ENCODE data around the gene ORM1.
"Not testable (repeated sequence)": the region's sequence is repeated elsewhere in the genome, so short reads cannot be mapped to it uniquely, and the experiment has no call there.

ORM1 gene

DNA sequence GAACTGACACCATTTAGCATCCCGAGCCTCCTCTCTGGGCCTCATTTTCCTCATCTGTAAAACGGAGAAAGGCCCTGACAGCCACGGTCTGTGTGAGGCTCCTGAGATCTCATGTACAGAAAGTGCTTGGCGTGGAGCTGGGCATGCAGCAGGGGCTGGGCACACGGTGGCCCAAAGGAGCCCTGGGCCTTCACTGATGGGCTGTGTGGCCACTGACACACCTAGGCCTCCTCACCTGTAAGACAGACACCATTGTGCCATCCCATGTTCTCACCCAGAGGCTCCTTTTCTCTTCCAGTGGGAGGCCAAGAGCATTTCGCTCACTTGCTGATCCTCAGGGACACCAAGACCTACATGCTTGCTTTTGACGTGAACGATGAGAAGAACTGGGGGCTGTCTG is 1.6 kb downstream of the ORM1 start:
- TF ChIP-seq POLR2A (IDR thresholded peaks at IDR 0.05; ENCODE audit: low read depth, low read length) (no peak), POLR2AphosphoS5 (IDR thresholded peaks at IDR 0.05; ENCODE audit: low read depth, low read length) (no peak), TAF1 (IDR thresholded peaks at IDR 0.05; ENCODE audit: borderline replicate concordance, low read depth, low read length) (no peak)
- no peak for FAIRE-seq
- DNase-seq (ENCODE audit: insufficient read length): no peak

DNA sequence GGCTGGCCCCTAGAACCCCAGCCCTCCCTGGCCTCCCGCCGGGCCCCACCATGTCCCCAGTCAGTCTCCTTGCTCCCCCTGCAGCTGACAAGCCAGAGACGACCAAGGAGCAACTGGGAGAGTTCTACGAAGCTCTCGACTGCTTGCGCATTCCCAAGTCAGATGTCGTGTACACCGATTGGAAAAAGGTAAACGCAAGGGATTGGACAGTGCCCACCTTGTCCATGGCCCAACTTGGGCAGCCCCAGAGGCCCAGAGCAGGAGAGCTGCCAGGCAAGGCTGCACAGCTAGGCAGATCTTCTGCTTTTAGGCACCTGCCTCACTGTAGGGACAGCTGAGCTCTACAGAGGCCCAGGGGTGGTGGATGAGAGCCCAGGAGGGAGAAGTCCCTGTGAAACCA is 2.1 kb downstream of the ORM1 start:
- not testable (repeated sequence) for FAIRE-seq

DNA sequence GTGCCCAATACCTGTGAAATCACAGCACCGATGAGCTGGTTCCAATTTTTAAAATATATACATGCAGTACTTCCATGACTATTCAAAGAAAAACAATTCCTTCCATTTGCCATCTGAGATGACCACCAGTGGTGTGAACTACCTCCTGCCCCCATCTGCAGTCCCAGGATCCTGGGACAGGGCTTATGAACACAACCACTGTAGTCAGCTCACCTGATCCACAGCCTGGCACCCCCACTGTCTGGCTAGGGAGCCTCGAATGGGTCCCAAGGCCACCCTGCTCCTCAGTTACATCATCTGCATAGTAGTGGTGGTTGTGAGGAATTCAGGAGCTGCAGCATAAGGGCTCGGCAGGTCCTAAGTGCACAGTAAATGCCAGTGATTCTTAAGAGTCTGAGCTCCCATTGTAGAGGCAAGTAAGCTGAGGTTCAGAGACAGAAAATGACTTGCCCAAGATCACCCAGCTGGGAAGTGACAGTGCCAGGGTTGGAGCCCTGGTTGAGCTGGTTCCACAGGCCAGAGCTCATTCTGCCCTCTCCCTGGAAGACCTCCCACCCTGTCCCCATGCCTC is 2.9 kb downstream of the ORM1 start:
- FAIRE-seq: peak; percentile 17
- not testable (repeated sequence) for DNase-seq (ENCODE audit: insufficient read length)

More for the DNA sequence above, 2.1 kb downstream of the ORM1 start:
- not testable (repeated sequence) for DNase-seq (ENCODE audit: insufficient read length)

DNA sequence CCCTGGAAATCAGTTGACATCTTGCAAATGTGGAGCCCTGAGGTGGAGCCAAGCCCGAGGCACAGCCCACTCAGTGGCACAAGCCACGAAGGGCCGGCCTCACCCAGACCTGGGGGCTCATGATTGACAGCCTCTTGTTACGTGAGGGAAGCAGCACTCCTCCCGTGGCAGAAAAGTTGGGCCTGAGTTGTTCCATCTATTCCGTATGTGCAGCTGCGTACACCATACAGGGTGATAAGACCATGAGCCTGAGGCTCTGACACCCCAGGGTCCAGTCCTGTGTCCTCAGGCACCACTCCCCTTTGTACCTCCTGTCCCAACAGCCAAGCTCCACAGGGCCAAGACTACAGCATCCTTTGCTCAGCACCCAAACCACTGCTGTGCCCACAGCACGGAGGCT is 4.9 kb downstream of the ORM1 start:
- FAIRE-seq (no peak), DNase-seq (ENCODE audit: insufficient read length) (no peak)
- TF ChIP-seq POLR2AphosphoS5 (IDR thresholded peaks at IDR 0.05; ENCODE audit: low read depth, low read length) (no peak), TAF1 (IDR thresholded peaks at IDR 0.05; ENCODE audit: borderline replicate concordance, low read depth, low read length) (no peak), POLR2A (IDR thresholded peaks at IDR 0.05; ENCODE audit: low read depth, low read length) (no peak)

DNA sequence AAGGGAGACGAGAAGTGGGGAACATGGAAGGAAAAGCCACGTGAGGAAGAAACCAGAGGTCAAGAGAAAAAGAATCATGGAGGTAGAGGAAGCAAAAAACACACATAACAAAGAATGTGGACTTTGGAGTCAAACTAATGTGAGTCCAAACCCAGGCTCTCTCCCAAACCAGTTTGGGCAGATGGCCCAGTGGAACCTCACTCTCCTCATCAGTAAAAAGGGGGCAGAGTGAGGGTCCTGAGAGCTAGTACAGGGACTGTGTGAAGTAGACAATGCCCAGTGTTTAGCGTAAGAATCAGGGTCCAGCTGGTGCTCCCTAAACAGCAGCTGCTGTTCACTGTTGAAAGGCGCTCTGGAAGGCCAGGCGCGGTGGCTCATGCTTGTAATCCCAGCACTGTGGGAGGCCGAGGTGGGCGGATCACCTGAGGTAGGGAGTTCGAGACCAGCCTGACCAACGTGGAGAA is 5.5 kb downstream of the ORM1 start:
- FAIRE-seq; DNase-seq (ENCODE audit: insufficient read length): not testable (repeated sequence)

DNA sequence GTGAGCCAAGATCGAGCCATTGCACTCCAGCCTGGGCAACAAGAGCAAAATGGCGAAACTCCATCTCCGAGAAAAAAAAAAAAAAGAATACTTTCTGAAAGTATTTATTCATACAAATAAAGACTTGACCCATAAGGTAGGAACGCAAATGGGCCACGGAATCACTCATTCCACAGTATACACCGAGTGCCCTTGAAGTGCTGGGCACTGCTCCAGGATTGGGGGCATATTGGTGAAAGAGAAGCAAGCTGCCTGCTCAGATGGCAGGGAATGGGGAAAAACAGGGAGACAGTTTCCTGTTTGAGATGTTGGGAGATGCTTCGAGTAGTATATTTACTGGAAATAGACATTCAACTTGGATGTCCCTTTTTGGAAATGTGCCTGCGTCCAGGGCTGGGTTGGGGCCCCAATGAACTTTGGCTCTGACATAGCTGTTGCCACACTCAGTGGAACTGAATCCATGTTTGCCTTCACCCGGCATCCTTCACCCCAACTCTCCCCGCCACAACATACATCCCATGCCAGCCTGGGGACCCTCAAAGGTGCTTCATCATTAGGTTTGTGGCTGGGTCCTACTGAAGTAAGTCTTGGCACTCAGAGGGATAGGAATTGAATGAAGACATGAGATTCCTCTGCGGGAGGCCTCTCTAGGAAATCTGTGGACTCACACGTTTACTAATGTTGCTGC is 6.2 kb downstream of the ORM1 start:
- DNase-seq (ENCODE audit: insufficient read length); FAIRE-seq: not testable (repeated sequence)

DNA sequence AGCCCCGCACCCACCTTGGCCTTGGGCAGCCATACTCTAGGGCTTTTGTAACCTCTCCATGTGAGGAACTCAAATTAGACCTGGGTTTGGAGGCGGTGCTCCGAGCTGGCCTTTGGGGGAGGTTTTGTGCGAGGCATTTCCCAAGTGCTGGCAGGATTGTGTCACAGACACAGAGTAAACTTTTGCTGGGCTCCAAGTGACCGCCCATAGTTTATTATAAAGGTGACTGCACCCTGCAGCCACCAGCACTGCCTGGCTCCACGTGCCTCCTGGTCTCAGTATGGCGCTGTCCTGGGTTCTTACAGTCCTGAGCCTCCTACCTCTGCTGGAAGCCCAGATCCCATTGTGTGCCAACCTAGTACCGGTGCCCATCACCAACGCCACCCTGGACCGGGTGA is 6.7 kb downstream of the ORM1 start, which contains the start of gene ORM2:
Gene ORM2 (plus strand): TSS at position 245 of the 398 bp plus-strand sequence. CDS start 36 bp downstream, at position 281.
- not testable (repeated sequence) for FAIRE-seq; DNase-seq (ENCODE audit: insufficient read length)

DNA sequence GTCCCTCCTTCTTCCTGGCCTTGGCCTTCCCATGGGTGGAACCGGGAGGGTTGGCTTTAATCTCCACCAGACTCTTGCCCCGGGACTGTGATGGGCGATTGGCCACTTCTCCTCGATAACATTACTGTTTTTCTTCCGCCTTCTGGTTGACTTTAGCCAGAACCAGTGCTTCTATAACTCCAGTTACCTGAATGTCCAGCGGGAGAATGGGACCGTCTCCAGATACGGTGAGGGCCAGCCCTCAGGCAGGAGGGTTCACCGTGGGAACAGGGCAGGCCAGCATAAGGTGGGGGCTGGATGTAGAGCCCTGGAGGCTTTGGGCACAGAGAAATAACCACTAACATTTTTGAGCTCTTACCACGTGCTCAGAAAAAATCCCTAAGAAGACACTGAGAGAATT is 7.7 kb downstream of the ORM1 start:
- DNase-seq (ENCODE audit: insufficient read length): no peak
- no peak for FAIRE-seq
- no peak for TF ChIP-seq POLR2A (IDR thresholded peaks at IDR 0.05; ENCODE audit: low read depth, low read length)
- no peak for TF ChIP-seq TAF1 (IDR thresholded peaks at IDR 0.05; ENCODE audit: borderline replicate concordance, low read depth, low read length)
- no peak for TF ChIP-seq POLR2AphosphoS5 (IDR thresholded peaks at IDR 0.05; ENCODE audit: low read depth, low read length)

DNA sequence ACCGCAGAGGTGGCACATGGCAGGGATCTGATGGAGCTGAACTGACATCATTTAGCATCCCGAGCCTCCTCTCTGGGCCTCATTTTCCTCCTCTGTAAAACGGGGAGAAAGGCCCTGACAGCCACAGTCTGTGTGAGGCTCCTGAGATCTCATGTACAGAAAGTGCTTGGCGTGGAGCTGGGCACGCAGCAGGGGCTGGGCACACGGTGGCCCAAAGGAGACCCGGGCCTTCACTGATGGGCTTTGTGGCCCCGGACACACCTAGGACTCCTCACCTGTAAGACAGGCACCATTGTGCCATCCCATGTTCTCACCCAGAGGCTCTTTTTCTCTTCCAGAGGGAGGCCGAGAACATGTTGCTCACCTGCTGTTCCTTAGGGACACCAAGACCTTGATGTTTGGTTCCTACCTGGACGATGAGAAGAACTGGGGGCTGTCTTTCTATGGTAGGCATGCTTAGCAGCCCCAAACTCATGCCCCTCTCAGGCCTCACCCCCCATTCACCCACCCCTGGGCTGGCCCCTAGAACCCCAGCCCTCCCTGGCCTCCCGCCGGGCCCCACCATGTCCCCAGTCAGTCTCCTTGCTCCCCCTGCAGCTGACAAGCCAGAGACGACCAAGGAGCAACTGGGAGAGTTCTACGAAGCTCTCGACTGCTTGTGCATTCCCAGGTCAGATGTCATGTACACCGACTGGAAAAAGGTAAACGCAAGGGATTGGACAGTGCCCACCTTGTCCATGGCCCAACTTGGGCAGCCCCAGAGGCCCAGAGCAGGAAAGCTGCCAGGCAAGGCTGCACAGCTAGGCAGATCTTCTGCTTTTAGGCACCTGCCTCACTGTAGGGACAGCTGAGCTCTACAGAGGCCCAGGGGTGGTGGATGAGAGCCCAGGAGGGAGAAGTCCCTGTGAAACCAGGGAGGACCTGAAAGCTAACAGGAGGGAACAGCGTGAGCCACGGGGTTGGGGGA is 8.6 kb downstream of the ORM1 start:
- not testable (repeated sequence) for FAIRE-seq; DNase-seq (ENCODE audit: insufficient read length)

DNA sequence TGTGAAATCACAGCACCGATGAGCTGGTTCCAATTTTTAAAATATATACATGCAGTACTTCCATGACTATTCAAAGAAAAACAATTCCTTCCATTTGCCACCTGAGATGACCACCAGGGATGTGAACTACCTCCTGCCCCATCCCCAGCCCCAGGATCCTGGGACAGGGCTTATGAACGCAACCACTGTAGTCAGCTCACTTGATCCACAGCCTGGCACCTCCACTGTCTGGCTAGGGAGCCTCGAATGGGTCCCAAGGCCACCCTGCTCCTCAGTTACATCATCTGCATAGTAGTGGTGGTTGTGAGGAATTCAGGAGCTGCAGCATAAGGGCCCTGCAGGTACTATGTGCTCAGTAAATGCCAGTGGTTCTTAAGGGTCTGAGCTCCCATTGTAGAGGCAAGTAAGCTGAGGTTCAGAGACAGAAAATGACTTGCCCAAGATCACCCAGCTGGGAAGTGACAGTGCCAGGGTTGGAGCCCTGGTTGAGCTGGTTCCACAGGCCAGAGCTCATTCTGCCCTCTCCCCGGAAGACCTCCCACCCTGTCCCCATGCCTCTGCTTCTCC is 9.7 kb downstream of the ORM1 start:
- DNase-seq (ENCODE audit: insufficient read length); FAIRE-seq: not testable (repeated sequence)

DNA sequence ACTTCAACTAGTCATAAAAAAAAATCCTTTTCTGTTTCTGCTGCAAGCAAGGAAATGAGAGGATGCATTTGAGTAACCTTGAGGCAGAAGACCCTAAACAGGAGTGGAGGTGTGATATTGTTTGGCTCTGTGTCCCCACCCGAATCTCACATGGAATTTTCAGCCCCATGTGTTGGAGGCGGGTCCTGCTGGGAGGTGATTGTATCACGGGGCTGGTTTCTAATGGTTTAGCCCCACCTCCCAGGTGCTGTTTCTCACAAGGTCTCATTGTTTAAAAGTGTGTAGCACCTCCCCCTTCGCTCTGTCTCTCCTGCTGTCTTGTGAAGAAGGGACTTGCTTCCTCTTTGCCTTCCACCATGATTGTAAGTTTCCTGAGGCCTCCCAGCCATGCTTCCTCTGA is 10.8 kb downstream of the ORM1 start:
- DNase-seq (ENCODE audit: insufficient read length); FAIRE-seq: not testable (repeated sequence)

DNA sequence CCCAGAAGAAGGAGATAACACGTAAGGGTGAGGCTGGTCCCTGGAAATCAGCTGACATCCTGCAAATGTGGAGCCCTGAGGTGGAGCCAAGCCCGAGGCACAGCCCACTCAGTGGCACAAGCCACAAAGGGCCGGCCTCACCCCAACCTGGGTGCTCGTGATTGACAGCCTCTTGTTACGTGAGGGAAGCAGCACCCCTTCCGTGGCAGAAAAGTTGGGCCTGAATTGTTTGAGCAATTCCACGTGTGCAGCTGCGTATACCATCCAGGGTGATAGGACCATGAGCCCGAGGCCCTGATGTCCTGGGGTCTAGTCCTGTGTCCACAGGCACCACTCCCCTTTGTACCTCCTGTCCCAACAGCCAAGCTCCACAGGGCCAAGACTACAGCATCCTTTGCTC is 11.6 kb downstream of the ORM1 start:
- FAIRE-seq (no peak), DNase-seq (ENCODE audit: insufficient read length) (no peak)
- TF ChIP-seq POLR2AphosphoS5 (IDR thresholded peaks at IDR 0.05; ENCODE audit: low read depth, low read length) (no peak), POLR2A (IDR thresholded peaks at IDR 0.05; ENCODE audit: low read depth, low read length) (peak; percentile 42; the same call in 1 of the 2 replicates)

DNA sequence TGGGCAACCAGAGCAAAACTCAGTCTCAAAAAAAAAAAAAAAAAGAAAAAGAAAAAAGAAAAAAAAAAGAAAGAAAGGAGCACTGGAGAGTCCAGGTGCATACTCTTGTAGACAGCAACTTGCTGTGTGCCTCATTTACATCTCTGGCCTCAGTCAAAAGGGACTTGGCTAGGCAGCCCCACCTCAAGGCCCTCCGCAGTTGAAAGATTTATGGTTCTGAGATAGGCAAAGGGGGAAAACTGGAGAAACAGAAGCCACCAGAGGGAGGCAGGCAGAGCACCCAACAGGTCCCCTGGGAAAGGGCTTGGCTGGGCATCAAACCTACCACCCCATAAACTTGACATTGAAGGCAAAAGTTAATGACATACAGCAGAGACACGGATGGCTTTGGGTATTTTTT is 12.8 kb downstream of the ORM1 start:
- TF ChIP-seq POLR2A (IDR thresholded peaks at IDR 0.05; ENCODE audit: low read depth, low read length) (no peak), TAF1 (IDR thresholded peaks at IDR 0.05; ENCODE audit: borderline replicate concordance, low read depth, low read length) (no peak), POLR2AphosphoS5 (IDR thresholded peaks at IDR 0.05; ENCODE audit: low read depth, low read length) (no peak)
- FAIRE-seq: no peak

More for the DNA sequence above, 12.8 kb downstream of the ORM1 start:
- no peak for DNase-seq (ENCODE audit: insufficient read length)

All from GM12892 (cell line).